HCT116 (cell line): ENCODE measurements around the gene TIAM1.

Experiments
- EGR1 ChIP-seq: IDR thresholded peaks from 2 replicates; pipeline ENCODE4 v1.6.1; 2012; ENCODE audit warnings: low read depth
- EZH2 ChIP-seq: fragments of 200-600 bp; sonication (generic); IDR thresholded peaks from 2 replicates; pipeline ENCODE4 v1.6.1; 2017; ENCODE audit warnings: antibody characterized with exemption, mixed run types
- EZH2phosphoT487 ChIP-seq: fragments of 200-600 bp; IDR thresholded peaks from 2 replicates; pipeline ENCODE4 v1.6.1; 2018; ENCODE audit warnings: antibody characterized with exemption, borderline replicate concordance
- FOSL1 ChIP-seq: IDR thresholded peaks from 2 replicates; pipeline ENCODE4 v1.6.1; 2012; ENCODE audit warnings: low read depth
- MAX ChIP-seq: IDR thresholded peaks from 2 replicates; pipeline ENCODE4 v1.6.1; 2012
- POLR2A ChIP-seq: IDR thresholded peaks from 2 replicates; pipeline ENCODE4 v1.7.0; 2011; ENCODE audit warnings: borderline replicate concordance; ENCODE audit not compliant: insufficient read depth, insufficient read length; ENCODE audit errors: extremely low read depth
- POLR2AphosphoS5 ChIP-seq: IDR thresholded peaks from 2 replicates; pipeline ENCODE4 v1.6.1; 2011; ENCODE audit warnings: mild to moderate bottlenecking, low read depth, low read length, moderate library complexity
- SP1 ChIP-seq: IDR thresholded peaks from 2 replicates; pipeline ENCODE4 v1.6.1; 2012; ENCODE audit warnings: low read depth
- SRF ChIP-seq: IDR thresholded peaks from 2 replicates; pipeline ENCODE4 v1.6.1; 2012; ENCODE audit warnings: low read depth
- ZBTB33 ChIP-seq: IDR thresholded peaks from 2 replicates; pipeline ENCODE4 v1.6.1; 2011; ENCODE audit warnings: mild to moderate bottlenecking, low read length, moderate library complexity; ENCODE audit not compliant: insufficient replicate concordance; ENCODE audit errors: extremely low read depth
- ZFX ChIP-seq: fragments of 450-650 bp; IDR thresholded peaks from 2 replicates; pipeline ENCODE4 v1.6.1; 2017
- ZNF274 ChIP-seq: fragments of 200-500 bp; sonication (Bioruptor generic); IDR thresholded peaks from 2 replicates; pipeline ENCODE4 v1.6.1; 2014; ENCODE audit warnings: mild to moderate bottlenecking, low read depth, low read length, inconsistent platforms
- TF ChIP-seq, protein P1 (sequence below), 3 experiments: fragments of 200-600 bp in 1 of 3; sonication (generic) in 1 of 3; IDR thresholded peaks in 2 of 3; conservative IDR thresholded peaks in 1 of 3; 2 replicates each; pipeline ENCODE4 v1.5.1; 2012 to 2017; ENCODE audit warnings: low read depth in 2 of 3, low read length in 2 of 3, antibody characterized with exemption in 1 of 3, borderline replicate concordance in 1 of 3, control low read depth in 1 of 3, mild to moderate bottlenecking in 1 of 3, mixed read lengths in 1 of 3, mixed run types in 1 of 3, moderate library complexity in 1 of 3; ENCODE audit not compliant: insufficient read depth in 1 of 3
- TF ChIP-seq, protein P2 (sequence below): IDR thresholded peaks from 2 replicates; pipeline ENCODE4 v1.6.1; 2012; ENCODE audit warnings: low read depth

DNA sequence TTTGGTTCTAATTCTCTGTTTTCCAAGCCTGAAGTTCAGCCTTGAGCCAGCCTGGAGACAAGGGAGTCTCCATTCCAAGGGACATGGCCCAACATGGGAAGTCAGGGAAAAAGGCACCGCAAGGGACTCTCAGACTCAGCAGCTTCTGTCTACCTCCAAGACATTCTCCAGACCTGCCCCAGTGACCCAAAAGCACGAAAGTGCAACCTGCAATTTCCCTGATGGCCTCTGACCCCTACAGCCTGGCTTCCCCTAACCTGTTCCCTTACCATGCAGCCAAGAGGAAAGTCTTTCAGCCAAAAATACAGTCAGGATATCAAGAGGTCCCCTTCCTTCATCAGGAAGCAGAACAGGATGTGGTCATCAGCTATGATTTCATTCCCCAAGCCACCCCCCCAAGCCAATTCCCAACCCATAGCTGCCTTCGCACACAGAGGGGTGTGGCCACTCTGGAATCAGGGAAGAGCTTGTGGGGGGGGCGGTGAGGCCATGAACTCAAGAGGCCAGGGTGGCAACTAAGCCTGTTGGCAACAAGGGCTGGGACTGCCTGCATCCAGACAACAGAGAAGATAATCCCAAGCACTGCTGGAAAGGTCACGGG lies 59.2 kb downstream of the TIAM1 start:
- TF ChIP-seq POLR2A (no peak), ZNF274 (no peak), EZH2 (no peak), ZBTB33 (no peak), MAX (no peak), EGR1 (no peak), SRF (no peak), ZFX (no peak), FOSL1 (no peak), POLR2AphosphoS5 (no peak), EZH2phosphoT487 (no peak), SP1 (0 out of 2 replicates have a peak, but pooled peaks have one; percentile 14)
- TF ChIP-seq, protein P1, sequence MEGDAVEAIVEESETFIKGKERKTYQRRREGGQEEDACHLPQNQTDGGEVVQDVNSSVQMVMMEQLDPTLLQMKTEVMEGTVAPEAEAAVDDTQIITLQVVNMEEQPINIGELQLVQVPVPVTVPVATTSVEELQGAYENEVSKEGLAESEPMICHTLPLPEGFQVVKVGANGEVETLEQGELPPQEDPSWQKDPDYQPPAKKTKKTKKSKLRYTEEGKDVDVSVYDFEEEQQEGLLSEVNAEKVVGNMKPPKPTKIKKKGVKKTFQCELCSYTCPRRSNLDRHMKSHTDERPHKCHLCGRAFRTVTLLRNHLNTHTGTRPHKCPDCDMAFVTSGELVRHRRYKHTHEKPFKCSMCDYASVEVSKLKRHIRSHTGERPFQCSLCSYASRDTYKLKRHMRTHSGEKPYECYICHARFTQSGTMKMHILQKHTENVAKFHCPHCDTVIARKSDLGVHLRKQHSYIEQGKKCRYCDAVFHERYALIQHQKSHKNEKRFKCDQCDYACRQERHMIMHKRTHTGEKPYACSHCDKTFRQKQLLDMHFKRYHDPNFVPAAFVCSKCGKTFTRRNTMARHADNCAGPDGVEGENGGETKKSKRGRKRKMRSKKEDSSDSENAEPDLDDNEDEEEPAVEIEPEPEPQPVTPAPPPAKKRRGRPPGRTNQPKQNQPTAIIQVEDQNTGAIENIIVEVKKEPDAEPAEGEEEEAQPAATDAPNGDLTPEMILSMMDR (IDR thresholded peaks at IDR 0.05 in 2 of 3, conservative IDR thresholded peaks at IDR 0.05 in 1 of 3; ENCODE audit: borderline replicate concordance in 1 of 3, insufficient read depth in 1 of 3, low read depth in 2 of 3, low read length in 2 of 3) = no peak
- TF ChIP-seq, protein P2, sequence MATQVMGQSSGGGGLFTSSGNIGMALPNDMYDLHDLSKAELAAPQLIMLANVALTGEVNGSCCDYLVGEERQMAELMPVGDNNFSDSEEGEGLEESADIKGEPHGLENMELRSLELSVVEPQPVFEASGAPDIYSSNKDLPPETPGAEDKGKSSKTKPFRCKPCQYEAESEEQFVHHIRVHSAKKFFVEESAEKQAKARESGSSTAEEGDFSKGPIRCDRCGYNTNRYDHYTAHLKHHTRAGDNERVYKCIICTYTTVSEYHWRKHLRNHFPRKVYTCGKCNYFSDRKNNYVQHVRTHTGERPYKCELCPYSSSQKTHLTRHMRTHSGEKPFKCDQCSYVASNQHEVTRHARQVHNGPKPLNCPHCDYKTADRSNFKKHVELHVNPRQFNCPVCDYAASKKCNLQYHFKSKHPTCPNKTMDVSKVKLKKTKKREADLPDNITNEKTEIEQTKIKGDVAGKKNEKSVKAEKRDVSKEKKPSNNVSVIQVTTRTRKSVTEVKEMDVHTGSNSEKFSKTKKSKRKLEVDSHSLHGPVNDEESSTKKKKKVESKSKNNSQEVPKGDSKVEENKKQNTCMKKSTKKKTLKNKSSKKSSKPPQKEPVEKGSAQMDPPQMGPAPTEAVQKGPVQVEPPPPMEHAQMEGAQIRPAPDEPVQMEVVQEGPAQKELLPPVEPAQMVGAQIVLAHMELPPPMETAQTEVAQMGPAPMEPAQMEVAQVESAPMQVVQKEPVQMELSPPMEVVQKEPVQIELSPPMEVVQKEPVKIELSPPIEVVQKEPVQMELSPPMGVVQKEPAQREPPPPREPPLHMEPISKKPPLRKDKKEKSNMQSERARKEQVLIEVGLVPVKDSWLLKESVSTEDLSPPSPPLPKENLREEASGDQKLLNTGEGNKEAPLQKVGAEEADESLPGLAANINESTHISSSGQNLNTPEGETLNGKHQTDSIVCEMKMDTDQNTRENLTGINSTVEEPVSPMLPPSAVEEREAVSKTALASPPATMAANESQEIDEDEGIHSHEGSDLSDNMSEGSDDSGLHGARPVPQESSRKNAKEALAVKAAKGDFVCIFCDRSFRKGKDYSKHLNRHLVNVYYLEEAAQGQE = no peak
